WTC11 (cell line): Measurements from ENCODE around the gene SPOP. TPM values are rescaled to one million over a fixed set of nuclear protein-coding genes. Genes with fewer than 3 reads are reported as not detected.

Experiments used
- ATAC-seq: fragments of 200-7000 bp; cut with Tn5 transposase; 2 replicates; pipeline ENCODE4 v1.10.0; 2021; ENCODE audit warnings: mild to moderate bottlenecking, moderate library complexity
- CTCF ChIA-PET: fragments of 300-600 bp; sonication (Branson Sonifier 250); formaldehyde crosslinking; loops from one replicate; lab custom pipeline; 2021; ENCODE audit warnings: antibody characterized with exemption; lab: Charles Lee
- POLR2A ChIA-PET: fragments of 350-600 bp; sonication (Branson Sonifier 250); formaldehyde crosslinking; loops from one replicate; lab custom pipeline; 2021; ENCODE audit warnings: antibody characterized with exemption; lab: Charles Lee
- DNase-seq: peaks from one replicate; pipeline ENCODE4 v3.0.0; 2021; ENCODE audit warnings: low spot score
- H3K27ac Mint-ChIP-seq: 2 replicates; pipeline ENCODE4 v1.8.0; 2021; ENCODE audit warnings: mixed read lengths
- H3K27me3 Mint-ChIP-seq: 2 replicates; pipeline ENCODE4 v1.8.0; 2021; ENCODE audit warnings: low read depth, mild to moderate bottlenecking, moderate library complexity, mixed read lengths
- H3K36me3 Mint-ChIP-seq: 2 replicates; pipeline ENCODE4 v1.8.0; 2021; ENCODE audit warnings: mixed read lengths
- H3K4me1 Mint-ChIP-seq: 2 replicates; pipeline ENCODE4 v1.8.0; 2022; ENCODE audit warnings: mixed read lengths
- H3K4me3 Mint-ChIP-seq: 2 replicates; pipeline ENCODE4 v1.8.0; 2021; ENCODE audit warnings: mild to moderate bottlenecking, moderate library complexity, mixed read lengths
- H3K9me3 Mint-ChIP-seq: 2 replicates; pipeline ENCODE4 v1.8.0; 2021; ENCODE audit warnings: mixed read lengths
- ATF1 ChIP-seq: sonication (generic); formaldehyde crosslinking; IDR thresholded peaks from 2 replicates; pipeline ENCODE4 v1.8.1; 2023; ENCODE audit warnings: mild to moderate bottlenecking, moderate library complexity, missing genetic modification reagents
- ATF6 ChIP-seq: sonication (generic); formaldehyde crosslinking; IDR thresholded peaks from 2 replicates; pipeline ENCODE4 v1.8.1; 2023; ENCODE audit warnings: mild to moderate bottlenecking, missing genetic modification reagents
- CREM ChIP-seq: sonication (generic); formaldehyde crosslinking; IDR thresholded peaks from 2 replicates; pipeline ENCODE4 v1.8.1; 2022; ENCODE audit warnings: mild to moderate bottlenecking, missing genetic modification reagents, moderate library complexity
- ESRRA ChIP-seq: sonication (generic); formaldehyde crosslinking; IDR thresholded peaks from 2 replicates; pipeline ENCODE4 v1.8.1; 2022; ENCODE audit warnings: mild to moderate bottlenecking, missing genetic modification reagents, borderline replicate concordance
- FOXJ3 ChIP-seq: sonication (generic); formaldehyde crosslinking; IDR thresholded peaks from 2 replicates; pipeline ENCODE4 v1.9.0; 2021; ENCODE audit warnings: missing genetic modification reagents, mild to moderate bottlenecking, borderline replicate concordance
- FOXK1 ChIP-seq: sonication (generic); formaldehyde crosslinking; IDR thresholded peaks from 2 replicates; pipeline ENCODE4 v1.8.0; 2022; ENCODE audit warnings: mild to moderate bottlenecking, moderate library complexity, missing genetic modification reagents
- GTF2I ChIP-seq: fragments of 250-450 bp; sonication (Bioruptor Pico); conservative IDR thresholded peaks from 2 replicates; pipeline ENCODE4 v1.4.0; 2021; ENCODE audit warnings: mild to moderate bottlenecking
- HMGXB4 ChIP-seq: sonication (generic); formaldehyde crosslinking; IDR thresholded peaks from 2 replicates; pipeline ENCODE4 v1.8.1; 2023; ENCODE audit warnings: mild to moderate bottlenecking, moderate library complexity, missing genetic modification reagents
- IRF1 ChIP-seq: sonication (generic); formaldehyde crosslinking; IDR thresholded peaks from 2 replicates; pipeline ENCODE4 v1.8.0; 2023; ENCODE audit warnings: missing genetic modification reagents
- JAZF1 ChIP-seq: fragments of 250-450 bp; sonication (Bioruptor Pico); IDR thresholded peaks from 2 replicates; pipeline ENCODE4 v1.9.0; 2021; ENCODE audit warnings: moderate library complexity, mild to moderate bottlenecking, inconsistent platforms
- JUN ChIP-seq: sonication (generic); formaldehyde crosslinking; IDR thresholded peaks from 2 replicates; pipeline ENCODE4 v1.8.0; 2023; ENCODE audit warnings: mild to moderate bottlenecking, missing genetic modification reagents
- MAX ChIP-seq: sonication (generic); formaldehyde crosslinking; IDR thresholded peaks from 2 replicates; pipeline ENCODE4 v1.8.0; 2022; ENCODE audit warnings: mild to moderate bottlenecking, missing genetic modification reagents
- MLX ChIP-seq: sonication (generic); formaldehyde crosslinking; IDR thresholded peaks from 2 replicates; pipeline ENCODE4 v1.8.1; 2023; ENCODE audit warnings: mild to moderate bottlenecking, missing genetic modification reagents, moderate library complexity
- NFATC4 ChIP-seq: fragments of 250-450 bp; sonication (Bioruptor Pico); IDR thresholded peaks from 2 replicates; pipeline ENCODE4 v1.9.0; 2021; ENCODE audit warnings: mild to moderate bottlenecking
- OVOL2 ChIP-seq: fragments of 250-450 bp; sonication (Bioruptor Pico); IDR thresholded peaks from 2 replicates; pipeline ENCODE4 v1.9.0; 2021; ENCODE audit warnings: mild to moderate bottlenecking, borderline replicate concordance
- RELA ChIP-seq: sonication (generic); formaldehyde crosslinking; IDR thresholded peaks from 2 replicates; pipeline ENCODE4 v1.8.1; 2022; ENCODE audit warnings: missing genetic modification reagents, mild to moderate bottlenecking, borderline replicate concordance
- TEAD1 ChIP-seq: sonication (generic); formaldehyde crosslinking; IDR thresholded peaks from 2 replicates; pipeline ENCODE4 v1.8.0; 2022; ENCODE audit warnings: mild to moderate bottlenecking, missing genetic modification reagents
- TP53 ChIP-seq: sonication (generic); formaldehyde crosslinking; IDR thresholded peaks from 2 replicates; pipeline ENCODE4 v1.8.1; 2023; ENCODE audit warnings: mild to moderate bottlenecking, missing genetic modification reagents
- ZMAT4 ChIP-seq: fragments of 250-450 bp; sonication (Bioruptor Pico); IDR thresholded peaks from 2 replicates; pipeline ENCODE4 v1.9.0; 2021; ENCODE audit warnings: mild to moderate bottlenecking
- ZNF263 ChIP-seq: sonication (generic); formaldehyde crosslinking; IDR thresholded peaks from 2 replicates; pipeline ENCODE4 v1.8.1; 2022; ENCODE audit warnings: low read depth, mild to moderate bottlenecking, moderate library complexity, missing genetic modification reagents
- ZNF396 ChIP-seq: fragments of 250-450 bp; sonication (Bioruptor Pico); IDR thresholded peaks from 2 replicates; pipeline ENCODE4 v1.8.0; 2021; ENCODE audit warnings: mild to moderate bottlenecking, moderate library complexity, borderline replicate concordance
- ZNF512 ChIP-seq: sonication (generic); formaldehyde crosslinking; IDR thresholded peaks from 2 replicates; pipeline ENCODE4 v1.8.1; 2022; ENCODE audit warnings: missing genetic modification reagents, borderline replicate concordance
- total RNA-seq: library from RNA; stranded (reverse); gene quantifications from 3 replicates; pipeline ENCODE4 v1.2.3, GENCODE V29; 2021

The SPOP gene
- total RNA-seq, 1 experiment from 2014 or later = 19.2 TPM

GRCh38 chr17:49595328-49595727, 82.6 kb downstream of the SPOP start:
- CTCF ChIA-PET = interaction anchor here (0.7 kb wide), 1 partner anchor 44 kb away, joined by 4 read pairs; no protein-coding TSS in a partner anchor

GRCh38 chr17:49592263-49592662, 85.6 kb downstream of the SPOP start:
- H3K36me3 Mint-ChIP-seq = no peaks in the 10 kb centered on the region
- no peak for TF ChIP-seq CREM (CRISPR knock-in tag)
- TF ChIP-seq RELA (CRISPR knock-in tag) = no peak
- TF ChIP-seq TP53 (CRISPR knock-in tag) = no peak
- no peak for TF ChIP-seq HMGXB4 (CRISPR knock-in tag)
- no peak for TF ChIP-seq GTF2I
- TF ChIP-seq ATF1 (CRISPR knock-in tag) = no peak
- TF ChIP-seq ZNF263 (CRISPR knock-in tag) = no peak
- TF ChIP-seq ZNF512 (CRISPR knock-in tag) = no peak
- no peak for TF ChIP-seq MLX (CRISPR knock-in tag)
- TF ChIP-seq TEAD1 (CRISPR knock-in tag) = no peak
- TF ChIP-seq ZMAT4 (CRISPR knock-in tag) = no peak
- no peak for TF ChIP-seq ESRRA (CRISPR knock-in tag)
- no peak for TF ChIP-seq FOXK1 (CRISPR knock-in tag)
- TF ChIP-seq OVOL2 (CRISPR knock-in tag) = no peak
- TF ChIP-seq IRF1 = no peak
- TF ChIP-seq JUN (CRISPR knock-in tag) = no peak
- TF ChIP-seq, all 79 proteins: peak for 0
- ChIA-PET CTCF (interaction anchor here (0.8 to 1.9 kb wide), 3 partner anchors 35 to 103 kb away, joined by 4 to 6 read pairs (median 6); no protein-coding TSS in a partner anchor), POLR2A (no interaction called here)
- no peak for ATAC-seq
- H3K4me1 Mint-ChIP-seq = peaks cover 8% of the 10 kb centered on the region
- DNase-seq = no peak
- no peaks in the 10 kb centered on the region for H3K9me3 Mint-ChIP-seq
- no peaks in the 10 kb centered on the region for H3K27me3 Mint-ChIP-seq
- H3K27ac Mint-ChIP-seq = no peak overlapping the region
- no peak overlapping the region for H3K4me3 Mint-ChIP-seq

More at GRCh38 chr17:49595328-49595727, 82.6 kb downstream of the SPOP start:
- DNase-seq (no peak), ATAC-seq (no peak)
- Mint-ChIP-seq H3K36me3 (peaks cover 10% of the 10 kb centered on the region), H3K9me3 (no peaks in the 10 kb centered on the region), H3K4me1 (peaks cover 8% of the 10 kb centered on the region), H3K4me3 (no peak overlapping the region), H3K27ac (no peak overlapping the region), H3K27me3 (no peaks in the 10 kb centered on the region)
- TF ChIP-seq IRF1 (no peak), JUN (CRISPR knock-in tag) (no peak), NFATC4 (CRISPR knock-in tag) (no peak)
- POLR2A ChIA-PET = no interaction called here

- CTCF ChIA-PET = no interaction called here
- TF ChIP-seq ATF6 (no peak), MAX (CRISPR knock-in tag) (no peak), FOXJ3 (CRISPR knock-in tag) (no peak), JAZF1 (CRISPR knock-in tag) (no peak), RELA (CRISPR knock-in tag) (no peak), ZNF396 (CRISPR knock-in tag) (no peak)
- no peak overlapping the region for H3K27ac Mint-ChIP-seq
- no peaks in the 10 kb centered on the region for H3K36me3 Mint-ChIP-seq
- POLR2A ChIA-PET = no interaction called here
- ATAC-seq (no peak), DNase-seq (no peak)
- H3K4me1 Mint-ChIP-seq = peaks cover 8% of the 10 kb centered on the region
- no peak overlapping the region for H3K4me3 Mint-ChIP-seq
- H3K9me3 Mint-ChIP-seq = no peaks in the 10 kb centered on the region
- H3K27me3 Mint-ChIP-seq = no peaks in the 10 kb centered on the region
Measured at GRCh38 chr17:49590874-49591273, 87.0 kb downstream of the SPOP start.
